DND-41 (cell line): ENCODE results near the gene IQGAP3.

ENCODE experiments used
- ATAC-seq: fragments of 200-7000 bp; cut with Tn5 transposase; 3 replicates; pipeline ENCODE4 v1.9.1; 2021; ENCODE audit warnings: low read depth; ENCODE audit not compliant: insufficient read depth
- DNase-seq: peaks from one replicate; pipeline ENCODE4 v3.0.0-alpha.2; 2020
- H2AFZ ChIP-seq: 2 replicates; pipeline ENCODE4 v1.6.0; 2012; ENCODE audit warnings: low read depth, low read length
- H3K27ac ChIP-seq: 2 replicates; pipeline ENCODE4 v1.5.1; 2012; ENCODE audit warnings: low read length, inconsistent platforms
- H3K27me3 ChIP-seq: fragments of 200-600 bp; sonication (generic); 2 replicates; pipeline ENCODE4 v1.6.0; 2012; ENCODE audit warnings: low read length, mild to moderate bottlenecking, inconsistent platforms; ENCODE audit not compliant: insufficient read depth, poor library complexity
- H3K36me3 ChIP-seq: 2 replicates; pipeline ENCODE4 v1.5.1; 2012; ENCODE audit warnings: low read length, inconsistent platforms; ENCODE audit not compliant: insufficient read depth
- H3K4me1 ChIP-seq: 2 replicates; pipeline ENCODE4 v1.5.1; 2012; ENCODE audit warnings: mild to moderate bottlenecking, low read length; ENCODE audit not compliant: insufficient read depth
- H3K4me2 ChIP-seq: 2 replicates; pipeline ENCODE4 v1.6.0; 2012; ENCODE audit warnings: mild to moderate bottlenecking, moderate library complexity, low read length, inconsistent platforms; ENCODE audit not compliant: insufficient read depth
- H3K4me3 ChIP-seq, 2 experiments: fragments of 200-600 bp in 1 of 2; shearing (Covaris generic) in 1 of 2; 2 replicates each; pipeline ENCODE4 v1.5.1; 2012 to 2016; ENCODE audit warnings: inconsistent platforms in 2 of 2, low read length in 2 of 2, mild to moderate bottlenecking in 2 of 2, low read depth in 1 of 2, moderate library complexity in 1 of 2
- H3K79me2 ChIP-seq: 2 replicates; pipeline ENCODE4 v1.6.0; 2012; ENCODE audit warnings: low read length, inconsistent platforms; ENCODE audit not compliant: insufficient read depth
- H3K9ac ChIP-seq: 2 replicates; pipeline ENCODE4 v1.6.0; 2012; ENCODE audit warnings: low read depth, mild to moderate bottlenecking, inconsistent platforms, low read length, moderate library complexity
- H3K9me3 ChIP-seq: 2 replicates; pipeline ENCODE4 v1.5.1; 2012; ENCODE audit warnings: low read length, moderate library complexity, mild to moderate bottlenecking, inconsistent platforms; ENCODE audit not compliant: insufficient read depth, severe bottlenecking
- H4K20me1 ChIP-seq: 2 replicates; pipeline ENCODE4 v1.6.0; 2012; ENCODE audit warnings: low read length; ENCODE audit not compliant: insufficient read depth
- EZH2 ChIP-seq: IDR thresholded peaks from 3 replicates; pipeline ENCODE4 v1.6.1; 2012; ENCODE audit warnings: borderline replicate concordance, low read depth, mild to moderate bottlenecking, moderate library complexity, low read length, inconsistent platforms; ENCODE audit not compliant: severe bottlenecking
- TF ChIP-seq, protein P1 (sequence below): IDR thresholded peaks from 2 replicates; pipeline ENCODE4 v1.5.1; 2012; ENCODE audit warnings: borderline replicate concordance, low read length, moderate library complexity, mild to moderate bottlenecking; ENCODE audit not compliant: poor library complexity, severe bottlenecking; ENCODE audit errors: extremely low read depth

IQGAP3 gene

GRCh38 chr1:156581661-156582387 is 9.5 kb upstream of the IQGAP3 start:
- Histone ChIP-seq H3K4me1 (peaks cover 43% of the 10 kb centered on the region), H3K9ac (peak overlapping the region; percentile 92), H3K4me2 (peak overlapping the region; percentile 72), H3K27me3 (no peaks in the 10 kb centered on the region), H3K36me3 (peaks cover 29% of the 10 kb centered on the region), H4K20me1 (no peaks in the 10 kb centered on the region), H3K27ac (peak overlapping the region; percentile 93), H2AFZ (peak overlapping the region; percentile 74), H3K4me3 (peak overlapping the region; percentile 57 to 73), H3K9me3 (no peaks in the 10 kb centered on the region), H3K79me2 (peaks cover 28% of the 10 kb centered on the region)
- TF ChIP-seq EZH2 = no peak
- TF ChIP-seq, protein P1, sequence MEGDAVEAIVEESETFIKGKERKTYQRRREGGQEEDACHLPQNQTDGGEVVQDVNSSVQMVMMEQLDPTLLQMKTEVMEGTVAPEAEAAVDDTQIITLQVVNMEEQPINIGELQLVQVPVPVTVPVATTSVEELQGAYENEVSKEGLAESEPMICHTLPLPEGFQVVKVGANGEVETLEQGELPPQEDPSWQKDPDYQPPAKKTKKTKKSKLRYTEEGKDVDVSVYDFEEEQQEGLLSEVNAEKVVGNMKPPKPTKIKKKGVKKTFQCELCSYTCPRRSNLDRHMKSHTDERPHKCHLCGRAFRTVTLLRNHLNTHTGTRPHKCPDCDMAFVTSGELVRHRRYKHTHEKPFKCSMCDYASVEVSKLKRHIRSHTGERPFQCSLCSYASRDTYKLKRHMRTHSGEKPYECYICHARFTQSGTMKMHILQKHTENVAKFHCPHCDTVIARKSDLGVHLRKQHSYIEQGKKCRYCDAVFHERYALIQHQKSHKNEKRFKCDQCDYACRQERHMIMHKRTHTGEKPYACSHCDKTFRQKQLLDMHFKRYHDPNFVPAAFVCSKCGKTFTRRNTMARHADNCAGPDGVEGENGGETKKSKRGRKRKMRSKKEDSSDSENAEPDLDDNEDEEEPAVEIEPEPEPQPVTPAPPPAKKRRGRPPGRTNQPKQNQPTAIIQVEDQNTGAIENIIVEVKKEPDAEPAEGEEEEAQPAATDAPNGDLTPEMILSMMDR = peak; percentile 20
- peak; percentile 93 for DNase-seq
- ATAC-seq = peak; percentile 94

DNA sequence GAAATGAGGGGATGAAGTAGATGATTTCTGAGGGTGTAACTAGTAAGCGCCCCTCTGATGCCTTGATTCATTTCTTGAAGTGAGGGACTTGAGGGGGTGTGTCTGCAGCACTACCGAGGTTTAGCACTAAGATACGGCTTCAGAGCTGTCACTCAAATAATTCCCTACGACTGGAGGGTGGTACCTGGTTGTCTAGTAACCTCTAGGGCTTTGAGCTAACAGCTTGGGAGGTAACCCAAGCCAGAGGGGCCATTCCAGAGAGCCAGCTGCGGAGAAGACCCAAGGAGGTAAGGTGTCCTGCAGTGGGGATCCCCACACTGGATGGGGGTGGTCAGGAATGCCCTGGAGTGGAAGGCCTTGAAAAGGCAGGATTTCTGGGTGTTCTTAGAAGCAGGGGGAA is 7.1 kb upstream of the IQGAP3 start, which contains the start of gene TTC24:
TSS of gene TTC24 (plus strand) at position 252 of the 400 bp plus-strand sequence. CDS start 1,642 bp downstream, outside the sequence.
- H3K27ac ChIP-seq = no peak within 1 kb of the TSS
- 0 out of 2 replicates have a peak, but pooled peaks cover 6% of the 10 kb centered on the region for H3K36me3 ChIP-seq
- H3K9me3 ChIP-seq = no peaks in the 10 kb centered on the region
- no peak for TF ChIP-seq EZH2
- TF ChIP-seq, protein P1 = no peak
- peaks cover 26% of the 10 kb centered on the region for H3K79me2 ChIP-seq
- no peaks in the 10 kb centered on the region for H4K20me1 ChIP-seq
- no peak within 1 kb of the TSS for H3K4me2 ChIP-seq
- H2AFZ ChIP-seq = 0 out of 2 replicates have a peak within 1 kb of the TSS, but pooled peaks have one; percentile 40
- no peak within 1 kb of the TSS for H3K4me3 ChIP-seq
- H3K4me1 ChIP-seq = peaks cover 38% of the 10 kb centered on the region
- ATAC-seq (no peak), DNase-seq (no peak)
- H3K9ac ChIP-seq = no peak within 1 kb of the TSS
- H3K27me3 ChIP-seq = no peaks in the 10 kb centered on the region

DNA sequence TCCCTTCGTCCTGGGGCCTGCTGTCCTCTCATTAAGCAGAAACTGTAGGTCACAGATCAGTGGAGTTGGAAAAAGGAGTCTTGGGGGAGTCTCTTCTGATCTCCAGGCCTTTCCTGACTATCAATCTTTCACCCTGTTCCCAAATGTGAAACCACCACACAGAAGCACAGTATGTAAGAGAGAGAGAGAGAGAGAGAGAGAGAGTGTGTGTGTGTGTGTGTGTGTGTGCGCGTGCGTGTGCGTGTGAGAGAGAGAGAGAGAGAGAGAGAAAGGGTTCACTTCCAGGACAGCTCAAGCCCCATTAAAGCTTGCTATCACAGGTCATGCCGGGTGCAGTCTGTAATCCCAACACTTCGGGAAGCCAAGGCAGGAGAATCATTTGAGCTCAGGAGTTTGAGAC is 5.7 kb upstream of the IQGAP3 start:
- H3K79me2 ChIP-seq = peaks cover 16% of the 10 kb centered on the region
- no peaks in the 10 kb centered on the region for H3K9me3 ChIP-seq
- H3K4me3 ChIP-seq = no peak overlapping the region
- H3K4me2 ChIP-seq = no peak overlapping the region
- no peak for DNase-seq
- no peaks in the 10 kb centered on the region for H3K27me3 ChIP-seq
- H3K4me1 ChIP-seq = peaks cover 25% of the 10 kb centered on the region
- H2AFZ ChIP-seq = no peak overlapping the region
- no peak overlapping the region for H3K27ac ChIP-seq
- no peaks in the 10 kb centered on the region for H4K20me1 ChIP-seq
- no peak overlapping the region for H3K9ac ChIP-seq
- no peak for ATAC-seq
- TF ChIP-seq, protein P1 = no peak
- no peak for TF ChIP-seq EZH2
- no peaks in the 10 kb centered on the region for H3K36me3 ChIP-seq
